HG02870 (cell line): ENCODE data around the gene ZBTB48.
"Not testable (repeated sequence)": the region's sequence is repeated elsewhere in the genome, so short reads cannot be mapped to it uniquely, and the experiment has no call there.

ENCODE experiments used
- ATAC-seq: cut with Tn5 transposase; IDR thresholded peaks from one replicate; pipeline ENCODE4 v1.9.1; 2021; ENCODE audit warnings: mild to moderate bottlenecking, moderate library complexity; ENCODE audit not compliant: unreplicated experiment

ZBTB48 gene

GRCh38 chr1:6579374-6580118, at the start of gene ZBTB48:
Gene ZBTB48, plus strand, starts transcription at chr1:6579994. Its CDS starts 616 bp downstream, at chr1:6580610.
- ATAC-seq = peak; percentile 93

GRCh38 chr1:6530504-6531160, 49.2 kb upstream of the ZBTB48 start:
- no peak for ATAC-seq

- no peak for ATAC-seq
Measured at GRCh38 chr1:6531996-6532395, 47.8 kb upstream of the ZBTB48 start.

GRCh38 chr1:6534248-6534822, 45.5 kb upstream of the ZBTB48 start:
- no peak for ATAC-seq

GRCh38 chr1:6535214-6535613, 44.6 kb upstream of the ZBTB48 start:
- no peak for ATAC-seq

GRCh38 chr1:6536291-6536690, 43.5 kb upstream of the ZBTB48 start:
- ATAC-seq = no peak

- ATAC-seq = no peak
Measured at GRCh38 chr1:6538956-6539355, 40.8 kb upstream of the ZBTB48 start.

GRCh38 chr1:6544831-6545230, 35.0 kb upstream of the ZBTB48 start:
- no peak for ATAC-seq

GRCh38 chr1:6545276-6546112, 34.3 kb upstream of the ZBTB48 start:
- ATAC-seq = no peak

GRCh38 chr1:6546326-6546725, 33.5 kb upstream of the ZBTB48 start:
- ATAC-seq = no peak

GRCh38 chr1:6547301-6547700, 32.5 kb upstream of the ZBTB48 start:
- no peak for ATAC-seq

- ATAC-seq = peak; percentile 85
Measured at GRCh38 chr1:6554031-6554906, 25.5 kb upstream of the ZBTB48 start, which contains the start of gene NOL9. Gene NOL9, minus strand, starts transcription at chr1:6554513. Its CDS starts 11 bp downstream, at chr1:6554502.

GRCh38 chr1:6554907-6555778, 24.7 kb upstream of the ZBTB48 start, which contains the start of gene TAS1R1:
Gene TAS1R1, plus strand, starts transcription at chr1:6555307. Its CDS starts 67 bp downstream, at chr1:6555374.
- no peak for ATAC-seq

- no peak for ATAC-seq
Measured at GRCh38 chr1:6557597-6557996, 22.2 kb upstream of the ZBTB48 start.

GRCh38 chr1:6559161-6559560, 20.6 kb upstream of the ZBTB48 start:
- ATAC-seq = not testable (repeated sequence)

GRCh38 chr1:6560267-6560666, 19.5 kb upstream of the ZBTB48 start:
- no peak for ATAC-seq

- no peak for ATAC-seq
Measured at GRCh38 chr1:6569033-6569432, 10.8 kb upstream of the ZBTB48 start.

- no peak for ATAC-seq
Measured at GRCh38 chr1:6570100-6570499, 9.7 kb upstream of the ZBTB48 start.

- no peak for ATAC-seq
Measured at GRCh38 chr1:6570987-6571386, 8.8 kb upstream of the ZBTB48 start.
